Immature natural killer cell (primary cell): ENCODE data around the gene RAPGEF5. TPM values are rescaled to one million over a fixed set of nuclear protein-coding genes. Genes with fewer than 3 reads are reported as not detected.

ENCODE experiments used
- DNase-seq, 3 donors: peaks; one replicate each; pipeline ENCODE4 v3.0.0; 2022; ENCODE audit warnings: mixed read lengths in 1 of 3
- H3K27ac Mint-ChIP-seq, 6 donors: one replicate each; pipeline ENCODE4 v1.8.0; 2020; ENCODE audit warnings: mixed read lengths in 6 of 6, mild to moderate bottlenecking in 5 of 6, inconsistent platforms in 4 of 6, moderate library complexity in 3 of 6
- H3K27me3 Mint-ChIP-seq, 3 donors: one replicate each; pipeline ENCODE4 v1.8.0; 2020 to 2021; ENCODE audit warnings: low read depth in 3 of 3, mild to moderate bottlenecking in 3 of 3, mixed read lengths in 3 of 3, moderate library complexity in 3 of 3, inconsistent platforms in 1 of 3
- H3K36me3 Mint-ChIP-seq, 3 donors: one replicate each; pipeline ENCODE4 v1.8.0; 2020; ENCODE audit warnings: mixed read lengths in 3 of 3, inconsistent platforms in 2 of 3, mild to moderate bottlenecking in 2 of 3
- H3K4me1 Mint-ChIP-seq, 2 donors: one replicate each; pipeline ENCODE4 v1.8.0; 2020; ENCODE audit warnings: inconsistent platforms in 2 of 2, mild to moderate bottlenecking in 2 of 2, mixed read lengths in 2 of 2, moderate library complexity in 1 of 2
- H3K4me3 Mint-ChIP-seq, 5 donors: one replicate each; pipeline ENCODE4 v1.8.0; 2020; ENCODE audit warnings: mild to moderate bottlenecking in 5 of 5, mixed read lengths in 5 of 5, inconsistent platforms in 3 of 5, moderate library complexity in 3 of 5
- H3K9me3 Mint-ChIP-seq, 6 donors: one replicate each; pipeline ENCODE4 v1.8.0; 2020; ENCODE audit warnings: mild to moderate bottlenecking in 6 of 6, mixed read lengths in 6 of 6, inconsistent platforms in 4 of 6, moderate library complexity in 3 of 6
- polyA plus RNA-seq, 3 donors: library from polyadenylated mRNA; unstranded; fragments of 300-500 nt; fragmentation: Illumina TruSeq; gene quantifications; one replicate each; pipeline ENCODE4 v1.2.3, GENCODE V29; 2021

RAPGEF5 gene
- polyA plus RNA-seq, 3 donors from 2014 or later = 0.11 TPM; not detected in 2

DNA sequence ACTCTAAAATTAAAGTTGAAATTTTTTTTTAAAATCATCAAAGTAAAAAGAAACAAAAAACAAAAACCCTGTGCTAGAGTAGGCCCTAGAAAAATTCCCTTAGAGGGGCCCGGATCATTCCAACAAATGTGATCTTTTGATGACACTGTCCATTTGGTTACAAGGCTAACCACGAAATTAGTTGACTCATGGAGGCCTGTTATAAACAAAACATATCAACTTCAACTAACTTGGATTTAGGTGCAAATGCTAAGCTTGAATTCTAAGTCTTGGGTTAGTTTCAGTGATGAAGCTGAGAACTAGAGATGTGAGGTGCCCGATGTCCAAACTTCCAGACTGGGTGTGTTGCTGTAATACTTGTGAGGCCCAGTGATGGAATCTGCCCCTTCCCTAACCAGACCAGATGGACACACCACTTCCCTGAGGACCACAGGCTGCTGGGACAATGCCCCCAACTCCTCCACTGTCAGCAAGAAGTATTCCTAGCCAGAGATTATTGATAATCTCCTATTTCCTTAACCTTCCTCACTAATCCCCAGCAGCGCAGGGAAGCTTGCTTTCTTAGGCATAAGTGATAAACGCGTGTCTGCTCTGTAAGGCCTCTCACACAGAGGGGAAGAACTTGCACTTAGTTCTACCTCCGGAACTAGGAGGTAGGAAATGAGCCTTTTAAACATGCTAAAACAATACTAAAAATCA lies 108.7 kb downstream of the RAPGEF5 start:
- Mint-ChIP-seq H3K4me1 (no peaks in the 10 kb centered on the region), H3K36me3 (no peaks in the 10 kb centered on the region), H3K27ac (no peak overlapping the region)

DNA sequence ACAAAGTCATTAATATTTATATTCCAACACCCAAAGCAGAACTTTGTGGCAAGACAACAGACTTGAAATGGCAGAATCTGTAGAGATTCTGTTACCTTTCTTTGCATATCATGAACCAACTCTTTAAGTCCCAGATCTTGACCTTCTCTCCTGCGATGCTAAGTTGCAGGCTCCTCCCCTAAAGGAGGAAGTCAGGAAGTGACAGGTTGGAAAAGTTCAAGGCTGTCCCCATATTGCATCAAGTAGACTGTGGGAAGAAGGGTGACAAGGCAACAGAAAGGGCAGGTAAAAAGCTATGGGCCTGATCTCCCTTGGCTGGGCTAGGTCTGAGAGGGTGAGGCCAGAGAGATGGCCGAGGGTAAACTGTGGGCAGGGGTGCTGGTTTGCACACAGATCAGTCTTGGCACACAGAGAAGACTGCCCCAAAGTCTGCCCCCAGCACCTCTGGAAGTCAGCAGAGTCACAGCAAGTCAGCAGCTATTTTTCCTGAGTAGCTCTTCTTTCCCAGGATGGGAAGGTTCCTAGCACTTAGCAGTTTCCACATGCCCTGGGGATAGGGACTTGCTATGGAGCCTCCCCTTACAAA lies 115.1 kb downstream of the RAPGEF5 start:
- H3K9me3 Mint-ChIP-seq = no peaks in the 10 kb centered on the region
- no peak overlapping the region for H3K27ac Mint-ChIP-seq
- H3K36me3 Mint-ChIP-seq = no peaks in the 10 kb centered on the region
- no peak overlapping the region for H3K4me3 Mint-ChIP-seq
- H3K4me1 Mint-ChIP-seq = no peaks in the 10 kb centered on the region
- H3K27me3 Mint-ChIP-seq = peaks cover 0 to 2% (median 0%) of the 10 kb centered on the region in 3 donors
- no peak for DNase-seq

More for the DNA sequence above, 108.7 kb downstream of the RAPGEF5 start:
- no peak for DNase-seq
- H3K9me3 Mint-ChIP-seq = peaks cover 0 to under 1% (median 0%) of the 10 kb centered on the region in 6 donors
- no peak overlapping the region for H3K4me3 Mint-ChIP-seq
- peaks cover 0 to 2% (median 2%) of the 10 kb centered on the region in 3 donors for H3K27me3 Mint-ChIP-seq

DNA sequence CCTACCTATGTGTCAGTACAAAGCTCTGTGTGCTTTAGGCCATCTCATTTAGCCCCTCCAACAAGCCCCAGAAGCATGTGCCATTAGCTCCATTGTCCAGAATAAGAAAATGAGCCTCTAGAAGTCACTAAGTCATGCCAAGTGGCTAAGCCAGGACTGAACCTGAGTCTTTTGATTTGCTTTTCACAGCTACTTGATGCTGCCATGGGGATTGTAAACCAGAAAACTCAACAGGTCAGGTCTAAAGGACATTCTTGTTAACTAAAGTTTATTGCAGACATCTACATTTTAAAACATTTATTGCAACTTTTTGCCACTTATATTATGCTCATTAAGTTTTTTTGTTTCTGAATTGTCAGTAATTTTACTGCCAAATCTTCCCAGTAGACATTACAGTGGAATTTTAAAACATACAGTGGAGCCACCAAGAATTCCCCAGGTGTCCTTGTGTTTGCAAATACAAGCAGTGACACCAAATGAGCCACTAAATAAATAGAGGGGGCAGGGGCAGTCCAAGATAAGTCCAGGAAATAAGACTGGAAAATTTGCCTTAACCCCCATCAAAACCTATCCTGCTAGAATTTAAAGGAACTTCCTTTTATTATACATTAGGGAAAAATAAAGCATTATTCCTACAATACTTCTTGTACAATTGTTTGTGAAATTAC lies 115.9 kb downstream of the RAPGEF5 start:
- Mint-ChIP-seq H3K9me3 (no peaks in the 10 kb centered on the region), H3K27ac (no peak overlapping the region), H3K27me3 (no peaks in the 10 kb centered on the region), H3K4me1 (no peaks in the 10 kb centered on the region), H3K36me3 (no peaks in the 10 kb centered on the region), H3K4me3 (no peak overlapping the region)
- DNase-seq = no peak

DNA sequence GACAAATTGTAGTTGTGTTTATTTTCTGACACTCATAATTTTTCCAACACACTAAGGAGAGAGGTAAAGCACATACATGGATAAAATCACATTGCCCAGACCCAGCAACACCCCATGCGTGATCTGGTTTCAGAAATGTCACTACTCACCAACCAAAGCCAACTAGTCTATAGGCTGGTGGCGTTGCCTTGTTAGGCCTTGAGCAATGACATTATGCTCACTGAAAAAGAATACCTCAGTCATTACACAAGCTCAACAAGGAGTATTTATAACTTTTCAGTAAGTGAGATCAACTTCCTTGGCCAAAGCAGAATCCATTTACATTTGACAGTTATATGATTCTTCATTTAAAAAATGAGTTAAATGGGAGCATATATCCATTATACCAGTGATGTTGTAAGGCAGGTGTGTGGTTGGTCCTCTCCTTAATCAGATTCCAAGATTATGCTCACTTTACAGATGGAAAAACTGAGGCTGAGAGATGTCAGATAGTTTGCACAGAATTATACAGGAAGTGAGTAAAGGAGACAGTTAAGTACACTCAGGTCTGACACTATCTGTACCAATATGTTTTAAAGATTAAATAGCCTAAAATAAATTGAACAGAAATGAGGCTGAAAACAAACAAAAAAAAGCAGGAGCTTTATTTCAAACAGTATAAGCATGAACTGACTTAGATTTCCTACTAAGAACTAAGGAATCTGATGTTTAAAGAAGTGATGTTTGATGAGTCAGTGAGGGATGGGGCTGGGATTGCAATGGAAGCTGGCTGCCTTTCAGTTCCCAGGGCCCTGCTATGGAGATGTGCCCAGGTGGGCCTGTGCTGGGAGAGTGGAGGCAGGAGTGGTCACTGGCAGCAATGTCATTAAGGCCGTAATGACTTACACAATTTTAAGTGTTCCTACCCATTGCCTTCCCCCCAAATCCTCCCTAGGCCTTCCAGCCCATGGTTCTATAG lies 118.3 kb downstream of the RAPGEF5 start:
- no peak overlapping the region for H3K4me3 Mint-ChIP-seq
- no peaks in the 10 kb centered on the region for H3K9me3 Mint-ChIP-seq
- no peak for DNase-seq
- no peaks in the 10 kb centered on the region for H3K4me1 Mint-ChIP-seq
- no peaks in the 10 kb centered on the region for H3K36me3 Mint-ChIP-seq
- no peak overlapping the region for H3K27ac Mint-ChIP-seq
- peaks cover 0 to 2% (median 2%) of the 10 kb centered on the region in 3 donors for H3K27me3 Mint-ChIP-seq

DNA sequence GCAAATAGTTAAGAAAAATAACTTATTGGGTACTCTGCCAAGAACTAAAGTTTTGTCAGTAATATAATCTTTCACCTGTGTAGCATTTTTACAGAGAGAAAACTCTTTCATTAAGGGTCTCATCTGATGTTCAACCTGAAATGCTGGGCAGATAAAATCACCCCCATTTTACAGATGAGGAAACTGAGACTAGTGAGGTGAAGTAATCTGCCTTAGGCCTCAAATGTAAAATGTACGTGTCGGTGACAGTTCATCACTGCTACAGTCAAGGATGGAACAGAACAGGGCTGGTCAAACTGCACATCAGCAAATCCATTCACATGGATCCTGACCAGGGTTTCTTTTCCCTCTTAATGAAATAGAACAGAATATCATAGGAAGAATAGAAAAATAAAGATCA lies 121.8 kb downstream of the RAPGEF5 start:
- Mint-ChIP-seq H3K36me3 (no peaks in the 10 kb centered on the region), H3K9me3 (no peaks in the 10 kb centered on the region), H3K4me3 (no peak overlapping the region), H3K27me3 (peaks cover 0 to 5% (median 2%) of the 10 kb centered on the region in 3 donors), H3K27ac (no peak overlapping the region), H3K4me1 (no peaks in the 10 kb centered on the region)
- DNase-seq = no peak

DNA sequence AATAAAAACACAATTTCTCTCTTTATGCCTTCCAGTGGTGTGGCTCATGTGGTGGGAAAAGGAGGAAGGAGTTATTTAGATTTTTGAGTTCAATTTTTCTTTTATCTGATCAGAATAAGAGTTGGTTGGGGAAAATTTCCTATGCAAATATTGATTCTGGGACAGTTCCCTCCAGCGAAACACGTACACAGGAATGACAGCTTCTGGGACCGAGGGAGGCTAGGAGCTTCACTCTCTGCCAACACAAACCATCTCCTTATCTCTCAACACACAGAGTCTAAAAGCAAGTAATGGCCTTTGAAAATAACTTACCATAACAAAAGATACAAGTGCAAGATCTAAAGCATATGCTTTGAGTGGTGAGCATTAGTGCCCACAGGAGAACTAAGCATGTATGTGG lies 122.7 kb downstream of the RAPGEF5 start:
- peaks cover 0 to 5% (median 2%) of the 10 kb centered on the region in 3 donors for H3K27me3 Mint-ChIP-seq
- no peaks in the 10 kb centered on the region for H3K36me3 Mint-ChIP-seq
- DNase-seq = no peak
- H3K4me1 Mint-ChIP-seq = no peaks in the 10 kb centered on the region
- no peak overlapping the region for H3K4me3 Mint-ChIP-seq
- no peaks in the 10 kb centered on the region for H3K9me3 Mint-ChIP-seq
- no peak overlapping the region for H3K27ac Mint-ChIP-seq

DNA sequence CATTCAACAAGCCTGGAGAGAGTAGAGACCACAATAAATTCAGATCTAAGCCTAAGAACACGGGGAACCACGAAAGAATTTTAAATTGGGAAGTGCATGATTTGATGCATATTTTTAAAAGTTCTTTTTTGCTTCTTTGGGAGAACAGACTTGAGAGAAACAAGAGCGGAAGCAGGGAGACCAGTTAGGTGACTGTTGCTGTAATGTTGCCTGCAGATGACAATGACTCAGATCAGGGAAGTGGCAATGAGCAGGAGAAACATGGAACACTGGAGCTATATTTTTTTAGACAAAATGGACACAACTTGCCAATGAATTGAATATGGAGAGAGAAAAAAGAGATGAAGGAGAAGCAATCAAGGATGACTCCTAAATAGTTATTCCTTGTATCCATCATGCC lies 125.1 kb downstream of the RAPGEF5 start:
- H3K27ac Mint-ChIP-seq = no peak overlapping the region
- no peak for DNase-seq
- peaks cover 0 to 5% (median 2%) of the 10 kb centered on the region in 3 donors for H3K27me3 Mint-ChIP-seq
- H3K4me3 Mint-ChIP-seq = no peak overlapping the region
- no peaks in the 10 kb centered on the region for H3K36me3 Mint-ChIP-seq
- H3K9me3 Mint-ChIP-seq = no peaks in the 10 kb centered on the region
- no peaks in the 10 kb centered on the region for H3K4me1 Mint-ChIP-seq

DNA sequence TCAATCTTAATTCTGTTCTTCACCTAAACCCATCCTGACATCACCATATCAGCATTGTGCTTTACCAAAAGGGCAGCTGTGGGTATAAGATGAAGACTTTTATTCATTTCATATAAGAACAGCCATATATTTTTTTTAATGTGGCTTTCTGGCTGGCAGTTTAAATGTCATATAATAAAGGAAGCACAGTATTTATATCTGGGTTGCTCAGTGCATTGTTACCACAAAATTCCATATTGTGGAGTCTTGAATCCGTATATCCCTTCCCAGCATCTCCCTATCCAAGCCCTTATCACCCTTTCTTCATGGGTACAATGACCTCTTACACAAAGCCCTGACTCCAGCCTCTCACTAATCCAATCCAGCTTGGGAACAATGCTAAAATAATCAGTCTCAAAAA lies 125.8 kb downstream of the RAPGEF5 start:
- no peak for DNase-seq
- no peaks in the 10 kb centered on the region for H3K36me3 Mint-ChIP-seq
- H3K27me3 Mint-ChIP-seq = peaks cover 0 to 5% (median 2%) of the 10 kb centered on the region in 3 donors

DNA sequence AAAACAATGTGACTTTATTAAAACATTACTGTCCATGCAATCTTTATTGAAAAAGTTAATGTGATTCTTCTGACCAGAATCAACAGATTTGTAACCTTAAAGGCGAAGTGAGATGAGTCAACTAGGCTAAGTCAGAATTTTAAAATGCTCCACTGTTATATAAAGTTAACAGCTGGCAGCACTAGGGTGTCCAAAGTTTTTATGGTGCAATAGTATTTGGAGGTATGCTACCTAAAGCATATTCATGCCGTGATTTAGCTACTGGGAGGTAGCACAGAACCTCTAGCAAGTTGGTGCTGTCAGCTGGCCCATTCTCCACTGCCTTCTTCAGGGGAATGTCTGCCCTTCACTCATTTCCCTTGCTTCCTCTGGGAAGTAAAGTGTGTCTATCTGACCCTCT lies 126.7 kb downstream of the RAPGEF5 start:
- Mint-ChIP-seq H3K36me3 (no peaks in the 10 kb centered on the region), H3K9me3 (no peaks in the 10 kb centered on the region), H3K27me3 (peaks cover 0 to 5% (median 2%) of the 10 kb centered on the region in 3 donors), H3K4me1 (no peaks in the 10 kb centered on the region), H3K4me3 (no peak overlapping the region), H3K27ac (no peak overlapping the region)
- DNase-seq = no peak

More for the DNA sequence above, 125.8 kb downstream of the RAPGEF5 start:
- no peak overlapping the region for H3K4me3 Mint-ChIP-seq
- H3K27ac Mint-ChIP-seq = no peak overlapping the region
- no peaks in the 10 kb centered on the region for H3K4me1 Mint-ChIP-seq
- no peaks in the 10 kb centered on the region for H3K9me3 Mint-ChIP-seq

DNA sequence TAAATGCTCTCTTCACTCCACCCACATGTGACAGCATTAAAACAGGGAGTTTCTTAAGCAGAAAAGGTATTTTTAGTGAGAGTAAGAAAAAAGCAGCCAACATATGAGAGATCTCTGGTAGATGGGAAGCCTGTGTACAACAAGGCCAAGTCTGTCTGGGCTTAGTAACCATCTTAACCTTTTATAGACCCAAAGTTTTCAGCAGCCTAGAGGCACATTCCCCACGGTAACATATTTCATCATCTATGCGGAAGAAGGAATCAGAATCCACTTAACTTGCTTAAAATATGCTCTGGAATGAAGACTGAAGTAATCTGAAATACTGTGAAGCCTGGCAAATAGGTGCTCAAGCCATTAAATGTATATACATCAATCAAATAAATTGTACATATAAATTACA lies 127.8 kb downstream of the RAPGEF5 start:
- Mint-ChIP-seq H3K27ac (no peak overlapping the region), H3K36me3 (no peaks in the 10 kb centered on the region)

DNA sequence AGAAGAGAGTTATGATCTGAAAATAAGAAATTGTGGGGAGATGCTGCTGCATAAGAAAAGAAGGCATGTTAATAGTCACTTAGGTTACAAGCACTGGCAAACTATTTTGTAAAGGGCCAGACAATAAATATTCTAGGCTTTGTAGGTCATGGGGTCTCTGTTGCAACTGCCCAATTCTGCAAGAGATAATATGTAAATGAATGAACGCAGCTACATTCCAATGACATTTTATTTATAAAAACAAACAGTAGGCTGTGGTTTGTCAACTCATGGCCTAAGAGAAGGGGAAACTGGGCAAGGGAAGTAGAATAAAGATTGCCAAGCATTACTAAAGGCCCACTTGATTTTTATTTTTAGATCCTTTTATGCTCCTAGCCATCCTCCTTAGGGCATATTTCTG lies 133.1 kb downstream of the RAPGEF5 start:
- H3K4me3 Mint-ChIP-seq = no peak overlapping the region
- H3K36me3 Mint-ChIP-seq = no peaks in the 10 kb centered on the region
- DNase-seq = no peak
- no peaks in the 10 kb centered on the region for H3K4me1 Mint-ChIP-seq
- H3K27me3 Mint-ChIP-seq = peaks cover 0 to 5% (median 2%) of the 10 kb centered on the region in 3 donors
- H3K27ac Mint-ChIP-seq = no peak overlapping the region
- no peaks in the 10 kb centered on the region for H3K9me3 Mint-ChIP-seq

More for the DNA sequence above, 127.8 kb downstream of the RAPGEF5 start:
- H3K27me3 Mint-ChIP-seq = peaks cover 0 to 3% (median 0%) of the 10 kb centered on the region in 3 donors
- no peaks in the 10 kb centered on the region for H3K9me3 Mint-ChIP-seq
- no peak for DNase-seq
- no peak overlapping the region for H3K4me3 Mint-ChIP-seq
- H3K4me1 Mint-ChIP-seq = no peaks in the 10 kb centered on the region

DNA sequence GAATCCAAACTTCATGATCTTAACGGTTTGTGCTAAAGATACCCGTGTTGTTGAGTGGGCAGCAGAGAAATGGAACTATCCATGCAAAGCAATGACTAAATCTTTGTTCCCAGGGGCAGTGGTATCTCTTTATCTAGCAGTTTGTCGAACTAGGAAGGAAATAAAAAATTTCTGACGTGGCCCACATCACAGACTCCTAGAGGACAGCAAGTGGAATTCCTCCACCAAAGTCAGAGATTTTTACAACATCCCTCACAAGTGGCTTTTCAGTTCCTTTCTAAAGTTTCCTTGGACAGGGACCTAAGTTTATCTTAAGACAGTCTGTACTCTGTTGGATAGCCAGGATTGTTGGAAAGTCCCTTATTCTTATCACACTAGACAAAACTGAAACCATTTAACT lies 136.0 kb downstream of the RAPGEF5 start:
- Mint-ChIP-seq H3K9me3 (no peaks in the 10 kb centered on the region), H3K36me3 (no peaks in the 10 kb centered on the region), H3K27ac (no peak overlapping the region), H3K27me3 (peaks cover 0 to 5% (median 2%) of the 10 kb centered on the region in 3 donors), H3K4me1 (no peaks in the 10 kb centered on the region), H3K4me3 (no peak overlapping the region)
- no peak for DNase-seq

DNA sequence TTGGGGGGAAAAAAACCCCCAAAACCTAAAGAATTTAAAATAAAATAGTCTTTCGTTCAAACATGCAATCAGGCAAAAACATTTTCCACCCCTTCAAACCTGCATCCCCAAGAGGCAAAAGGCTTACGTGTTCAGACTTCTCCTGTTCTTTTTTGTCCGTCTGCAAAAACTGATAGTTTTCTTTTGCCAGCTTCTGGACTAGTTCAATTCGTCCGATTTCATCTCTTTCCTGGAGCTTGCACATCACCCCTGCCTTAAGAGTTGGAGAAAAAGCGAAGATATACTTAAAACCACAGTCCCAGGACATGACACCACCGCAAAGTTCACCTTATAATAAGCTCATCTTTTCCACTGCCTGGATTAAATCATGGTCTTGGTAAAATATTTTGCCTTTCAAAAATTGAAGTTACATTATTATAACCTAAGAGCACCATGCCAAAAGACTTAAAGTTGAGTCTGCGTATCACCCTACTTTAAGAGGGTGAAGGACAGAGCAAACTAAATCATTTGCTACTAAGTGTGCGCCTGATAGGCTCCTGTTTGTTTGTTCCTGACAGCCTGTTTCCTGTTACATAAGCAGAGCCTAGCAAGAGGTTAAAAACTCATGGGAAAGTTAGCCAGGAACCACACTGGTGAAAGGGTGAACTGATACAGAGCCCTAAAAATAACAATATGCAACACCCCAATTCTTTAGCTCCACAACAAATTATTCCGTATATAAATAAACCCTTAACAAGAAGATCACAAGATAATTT lies 137.0 kb downstream of the RAPGEF5 start:
- H3K27ac Mint-ChIP-seq = no peak overlapping the region
- peaks cover 0 to 6% (median 2%) of the 10 kb centered on the region in 3 donors for H3K27me3 Mint-ChIP-seq
- no peak overlapping the region for H3K4me3 Mint-ChIP-seq
- H3K9me3 Mint-ChIP-seq = no peaks in the 10 kb centered on the region
- no peaks in the 10 kb centered on the region for H3K36me3 Mint-ChIP-seq
- DNase-seq = no peak
- H3K4me1 Mint-ChIP-seq = no peaks in the 10 kb centered on the region
